H1 (cell line): ENCODE data around the gene MYBPC3. TPM values are rescaled to one million over a fixed set of nuclear protein-coding genes. Genes with fewer than 3 reads are reported as not detected.

ENCODE experiments used
- microRNA-seq, 2 experiments: library from miRNA; unstranded; fragments of <30 nt; microRNA quantifications; one replicate each; pipeline versions ENCODE4 to v1.2.0, GENCODE V29; 2016 to 2020; ENCODE audit warnings: borderline microRNAs expressed in 2 of 2, borderline number of aligned reads in 2 of 2, borderline replicate concordance in 1 of 2
- polyA plus RNA-seq, 7 experiments: library from polyadenylated mRNA; depleted of rRNA in 3 of 7; stranded (reverse) in 5 of 7; unstranded in 2 of 7; fragments of >200 nt in 5 of 7; fragments of 200-250 nt in 2 of 7; gene quantifications; 1 replicate in 5 of 7; 2 replicates in 1 of 7; 4 replicates in 1 of 7; pipeline versions ENCODE4 v1.2.1 to v1.2.3, GENCODE V29; 2011 to 2013; ENCODE audit warnings: missing spikeins in 2 of 7, mixed read lengths in 2 of 7
- small RNA-seq: library from polyadenylated mRNA; stranded (forward); fragments of <200 nt; extraction: miRNeasy Mini kit (QIAGEN cat#:217004); gene quantifications from one replicate; pipeline ENCODE3, GENCODE V24; 2013; ENCODE audit not compliant: insufficient read depth
- total RNA-seq: library from RNA; stranded (reverse); fragmentation: NEBNext Ultra II Directional; extraction: Animal tissue kit (Norgen Biotek cat#: 25700); gene quantifications from 2 replicates; pipeline ENCODE4 v1.2.1, GENCODE V29; 2021

The MYBPC3 gene
- total and polyA plus RNA-seq, 2 of the 8 experiments (the other 6 are each of a cell fraction or from before 2014, with no cell fraction given), result 0.05 TPM; not detected in 1

Small RNA genes within 50 kb of the gene (microRNA-seq; reads per million reads assigned to microRNA genes)
- 0 reads per million in 2 experiments for gene MIR4487

Small RNA genes within 50 kb of the gene (small RNA-seq; reads per million reads assigned to genes)
- gene MIR4487, result not detected

Other genes with a start within 250 kb of the MYBPC3 start
- gene ARFGAP2, start 175.8 kb downstream of the MYBPC3 start, total RNA-seq, result 50.0 and 50.2 TPM in 2 replicates
- gene ARFGAP2, start 175.8 kb downstream of the MYBPC3 start, polyA plus RNA-seq (2011; rRNA removed), result 64.0 and 107 TPM in 2 replicates
- 47.2 and 59.3 TPM in 2 replicates for gene PACSIN3, start 166.3 kb downstream of the MYBPC3 start, total RNA-seq
- gene PACSIN3, start 166.3 kb downstream of the MYBPC3 start, polyA plus RNA-seq (2011; rRNA removed), result 23.8 and 40.4 TPM in 2 replicates
- 65.2 and 70.7 TPM in 2 replicates for gene DDB2, start 137.7 kb downstream of the MYBPC3 start, total RNA-seq
- 97.2 and 112 TPM in 2 replicates for gene DDB2, start 137.7 kb downstream of the MYBPC3 start, polyA plus RNA-seq (2011; rRNA removed)
- gene ACP2, start 103.9 kb downstream of the MYBPC3 start, total RNA-seq, result 17.8 and 18.9 TPM in 2 replicates
- 19.8 and 24.4 TPM in 2 replicates for gene ACP2, start 103.9 kb downstream of the MYBPC3 start, polyA plus RNA-seq (2011; rRNA removed)
- 19.9 and 21.2 TPM in 2 replicates for gene NR1H3, start 94.7 kb downstream of the MYBPC3 start, total RNA-seq
- 42.1 and 51.5 TPM in 2 replicates for gene NR1H3, start 94.7 kb downstream of the MYBPC3 start, polyA plus RNA-seq (2011; rRNA removed)
- 43.7 and 45.4 TPM in 2 replicates for gene MADD, start 82.6 kb downstream of the MYBPC3 start, total RNA-seq
- gene MADD, start 82.6 kb downstream of the MYBPC3 start, polyA plus RNA-seq (2011; rRNA removed), result 32.5 and 48.3 TPM in 2 replicates
- gene SPI1, start 25.8 kb upstream of the MYBPC3 start, total RNA-seq, result not detected in 2 replicates
- 0.12 and 0.28 TPM in 2 replicates for gene SPI1, start 25.8 kb upstream of the MYBPC3 start, polyA plus RNA-seq (2011; rRNA removed)
- gene SLC39A13, start 55.9 kb upstream of the MYBPC3 start, total RNA-seq, result 20.9 and 23.2 TPM in 2 replicates
- 30.0 and 42.9 TPM in 2 replicates for gene SLC39A13, start 55.9 kb upstream of the MYBPC3 start, polyA plus RNA-seq (2011; rRNA removed)
- 159 and 160 TPM in 2 replicates for gene PSMC3, start 73.7 kb upstream of the MYBPC3 start, total RNA-seq
- gene PSMC3, start 73.7 kb upstream of the MYBPC3 start, polyA plus RNA-seq (2011; rRNA removed), result 105 and 114 TPM in 2 replicates
- gene RAPSN, start 96.4 kb upstream of the MYBPC3 start, total RNA-seq, result 0.34 TPM in 1 of 2 replicates, not detected in the other
- 0.05 and 0.06 TPM in 2 replicates for gene RAPSN, start 96.4 kb upstream of the MYBPC3 start, polyA plus RNA-seq (2011; rRNA removed)
- 194 and 197 TPM in 2 replicates for gene CELF1, start 200.4 kb upstream of the MYBPC3 start, total RNA-seq
- 114 and 131 TPM in 2 replicates for gene CELF1, start 200.4 kb upstream of the MYBPC3 start, polyA plus RNA-seq (2011; rRNA removed)
- 44.8 and 48.4 TPM in 2 replicates for gene PTPMT1, start 212.9 kb upstream of the MYBPC3 start, total RNA-seq
- gene PTPMT1, start 212.9 kb upstream of the MYBPC3 start, polyA plus RNA-seq (2011; rRNA removed), result 105 TPM in 2 replicates
- gene KBTBD4, start 226.3 kb upstream of the MYBPC3 start, total RNA-seq, result 12.0 and 14.0 TPM in 2 replicates
- 15.8 and 19.5 TPM in 2 replicates for gene KBTBD4, start 226.3 kb upstream of the MYBPC3 start, polyA plus RNA-seq (2011; rRNA removed)
- gene NDUFS3, start 226.4 kb upstream of the MYBPC3 start, total RNA-seq, result 135 and 136 TPM in 2 replicates
- gene NDUFS3, start 226.4 kb upstream of the MYBPC3 start, polyA plus RNA-seq (2011; rRNA removed), result 201 and 241 TPM in 2 replicates
- not detected in 2 replicates for gene FAM180B, start 234.0 kb upstream of the MYBPC3 start, total RNA-seq
- gene FAM180B, start 234.0 kb upstream of the MYBPC3 start, polyA plus RNA-seq (2011; rRNA removed), result 0.09 TPM in 1 of 2 replicates, not detected in the other
- 3.5 and 6.0 TPM in 2 replicates for gene C1QTNF4, start 241.7 kb upstream of the MYBPC3 start, total RNA-seq
- gene C1QTNF4, start 241.7 kb upstream of the MYBPC3 start, polyA plus RNA-seq (2011; rRNA removed), result 3.9 and 4.8 TPM in 2 replicates